Keratinocyte (primary cell): ENCODE measurements around the gene VASH2. TPM values are rescaled to one million over a fixed set of nuclear protein-coding genes. Genes with fewer than 3 reads are reported as not detected.

ENCODE experiments used
- DNase-seq: peaks from one replicate; pipeline ENCODE4 v3.0.0-alpha.2; 2011; ENCODE audit warnings: low read depth, missing footprints, low spot score
- FAIRE-seq: peaks from 2 replicates; lab custom pipeline; 2011; peaks lifted over from hg19 to GRCh38; lab: Jason Lieb, UNC
- H2AFZ ChIP-seq: 2 replicates; pipeline ENCODE4 v1.6.0; 2012; ENCODE audit warnings: low read length, control low read depth, inconsistent platforms; ENCODE audit not compliant: control insufficient read depth
- H3K27ac ChIP-seq: 2 replicates; pipeline ENCODE4 v1.5.1; 2011; ENCODE audit warnings: low read length; ENCODE audit not compliant: control insufficient read depth, insufficient read depth
- H3K27me3 ChIP-seq: 3 replicates; pipeline ENCODE4 v1.6.0; 2011; ENCODE audit warnings: low read length; ENCODE audit not compliant: control insufficient read depth, insufficient read depth; ENCODE audit errors: extremely low read depth
- H3K36me3 ChIP-seq, 2 experiments: 2 replicates in 1 of 2; 3 replicates in 1 of 2; pipeline ENCODE4 v1.5.1; 2011; ENCODE audit warnings: low read length in 2 of 2, mild to moderate bottlenecking in 1 of 2; ENCODE audit not compliant: control insufficient read depth in 2 of 2, insufficient read depth in 2 of 2; ENCODE audit errors: extremely low read depth in 1 of 2
- H3K4me1 ChIP-seq: 3 replicates; pipeline ENCODE4 v1.5.1; 2011; ENCODE audit warnings: low read length; ENCODE audit not compliant: control insufficient read depth, insufficient read depth; ENCODE audit errors: extremely low read depth
- H3K4me2 ChIP-seq: 3 replicates; pipeline ENCODE4 v1.6.0; 2011; ENCODE audit warnings: low read depth, low read length; ENCODE audit not compliant: control insufficient read depth, insufficient read depth; ENCODE audit errors: extremely low read depth
- H3K4me3 ChIP-seq, 3 experiments: fragments of 200-600 bp in 1 of 3; sonication (generic) in 1 of 3; 2 replicates in 2 of 3; 3 replicates in 1 of 3; pipeline ENCODE4 v1.5.1; 2011 to 2016; ENCODE audit warnings: low read length in 3 of 3, mild to moderate bottlenecking in 3 of 3, control low read depth in 2 of 3, inconsistent platforms in 1 of 3, low read depth in 1 of 3, mixed read lengths in 1 of 3, mixed run types in 1 of 3, moderate library complexity in 1 of 3; ENCODE audit not compliant: control insufficient read depth in 2 of 3, insufficient read depth in 2 of 3; ENCODE audit errors: extremely low read depth in 1 of 3
- H3K79me2 ChIP-seq: 2 replicates; pipeline ENCODE4 v1.6.0; 2012; ENCODE audit warnings: low read length; ENCODE audit not compliant: control insufficient read depth, insufficient read depth
- H3K9ac ChIP-seq: 3 replicates; pipeline ENCODE4 v1.6.0; 2011; ENCODE audit warnings: low read length; ENCODE audit not compliant: control insufficient read depth, insufficient read depth; ENCODE audit errors: extremely low read depth
- H3K9me1 ChIP-seq: 3 replicates; pipeline ENCODE4 v1.6.0; 2011; ENCODE audit warnings: low read length; ENCODE audit not compliant: control insufficient read depth, insufficient read depth; ENCODE audit errors: extremely low read depth
- H3K9me3 ChIP-seq: 2 replicates; pipeline ENCODE4 v1.5.1; 2012; ENCODE audit warnings: low read depth, low read length; ENCODE audit not compliant: control insufficient read depth
- H4K20me1 ChIP-seq: 3 replicates; pipeline ENCODE4 v1.6.0; 2011; ENCODE audit warnings: low read length; ENCODE audit not compliant: control insufficient read depth, insufficient read depth; ENCODE audit errors: extremely low read depth
- CTCF ChIP-seq, 3 experiments: IDR thresholded peaks in 1 of 3; conservative IDR thresholded peaks in 1 of 3; optimal IDR thresholded peaks in 1 of 3; 2 replicates in 2 of 3; 3 replicates in 1 of 3; pipeline versions ENCODE3 to v1.5.1; 2011; ENCODE audit warnings: low read length in 3 of 3, mild to moderate bottlenecking in 3 of 3, moderate library complexity in 2 of 3, control low read depth in 1 of 3, inconsistent platforms in 1 of 3; ENCODE audit not compliant: insufficient read depth in 2 of 3; ENCODE audit errors: extremely low read depth in 1 of 3
- EZH2 ChIP-seq: IDR thresholded peaks from one replicate; pipeline ENCODE4 v1.6.1; 2012; ENCODE audit warnings: inconsistent platforms, mild to moderate bottlenecking, low read length, moderate library complexity
- dilution Hi-C: fragments of 300-500 bp; cut with MboI; formaldehyde crosslinking; loops from one replicate; pipeline ENCODE4 v1.7.0; 2020; ENCODE audit warnings: low sequenced_read_pairs; ENCODE audit not compliant: extremely low pct_ligation_motif_present
- polyA plus RNA-seq, 5 experiments: library from polyadenylated mRNA; depleted of rRNA in 3 of 5; stranded (reverse) in 3 of 5; stranded (forward) in 1 of 5; unstranded in 1 of 5; fragments of >200 nt; gene quantifications; 1 replicate in 1 of 5; 2 replicates in 3 of 5; 3 replicates in 1 of 5; pipeline versions ENCODE4 v1.2.1 to v1.2.3, GENCODE V29; 2011 to 2012; ENCODE audit warnings: missing spikeins in 2 of 5, low read depth in 1 of 5, low replicate concordance in 1 of 5

VASH2 gene
- polyA plus RNA-seq, 1 donor (not counting 4 experiments of a cell fraction or from before 2014, with no cell fraction given) = 0.04 TPM

GRCh38 chr1:212938846-212939245, 11.5 kb upstream of the VASH2 start:
- no peak for DNase-seq
- Histone ChIP-seq H3K79me2 (no peaks in the 10 kb centered on the region), H3K27me3 (no peaks in the 10 kb centered on the region), H3K9me1 (no peaks in the 10 kb centered on the region), H3K4me1 (no peaks in the 10 kb centered on the region), H3K4me3 (no peak overlapping the region), H3K36me3 (no peaks in the 10 kb centered on the region), H4K20me1 (no peaks in the 10 kb centered on the region), H3K9me3 (no peaks in the 10 kb centered on the region), H3K9ac (no peak overlapping the region), H3K4me2 (no peak overlapping the region), H2AFZ (no peak overlapping the region), H3K27ac (no peak overlapping the region)
- FAIRE-seq = no peak
- TF ChIP-seq EZH2 = no peak
- no peak for TF ChIP-seq CTCF (optimal IDR thresholded peaks at IDR 0.05 in 1 of 3, IDR thresholded peaks at IDR 0.05 in 1 of 3, conservative IDR thresholded peaks at IDR 0.05 in 1 of 3; ENCODE audit: extremely low read depth in 1 of 3, insufficient read depth in 2 of 3, low read length in 3 of 3)
- dilution Hi-C loops = no loop called here

- H3K27ac ChIP-seq = no peak overlapping the region
- dilution Hi-C loops = no loop called here
- no peaks in the 10 kb centered on the region for H3K9me3 ChIP-seq
- H3K36me3 ChIP-seq = no peaks in the 10 kb centered on the region
- no peak overlapping the region for H3K4me2 ChIP-seq
- H3K4me3 ChIP-seq = no peak overlapping the region
- no peak overlapping the region for H3K9ac ChIP-seq
- no peak for FAIRE-seq
- DNase-seq = no peak
- no peaks in the 10 kb centered on the region for H3K27me3 ChIP-seq
- H4K20me1 ChIP-seq = no peaks in the 10 kb centered on the region
- no peaks in the 10 kb centered on the region for H3K9me1 ChIP-seq
- no peaks in the 10 kb centered on the region for H3K79me2 ChIP-seq
- H2AFZ ChIP-seq = no peak overlapping the region
- no peaks in the 10 kb centered on the region for H3K4me1 ChIP-seq
- TF ChIP-seq EZH2 = no peak
Measured at GRCh38 chr1:212941452-212941851, 8.9 kb upstream of the VASH2 start.

- H3K4me3 ChIP-seq = no peak overlapping the region
- DNase-seq (no peak), FAIRE-seq (no peak)
- H3K79me2 ChIP-seq = no peaks in the 10 kb centered on the region
- no peak overlapping the region for H3K4me2 ChIP-seq
- H3K27me3 ChIP-seq = no peaks in the 10 kb centered on the region
- H3K27ac ChIP-seq = no peak overlapping the region
- H3K36me3 ChIP-seq = no peaks in the 10 kb centered on the region
- TF ChIP-seq CTCF (optimal IDR thresholded peaks at IDR 0.05 in 1 of 3, IDR thresholded peaks at IDR 0.05 in 1 of 3, conservative IDR thresholded peaks at IDR 0.05 in 1 of 3; ENCODE audit: extremely low read depth in 1 of 3, insufficient read depth in 2 of 3, low read length in 3 of 3) = no peak
- no peak for TF ChIP-seq EZH2
- H3K9me1 ChIP-seq = no peaks in the 10 kb centered on the region
- H3K9ac ChIP-seq = no peak overlapping the region
- H2AFZ ChIP-seq = no peak overlapping the region
- dilution Hi-C loops = no loop called here
- no peaks in the 10 kb centered on the region for H3K4me1 ChIP-seq
- no peaks in the 10 kb centered on the region for H4K20me1 ChIP-seq
- H3K9me3 ChIP-seq = no peaks in the 10 kb centered on the region
Measured at GRCh38 chr1:212942679-212943392, 7.5 kb upstream of the VASH2 start.
